ENCODE data around the gene ABAT. TPM values are rescaled to one million over a fixed set of nuclear protein-coding genes. Genes with fewer than 3 reads are reported as not detected.

ABAT gene
- total RNA-seq, 1 experiment from 2014 or later, result 4.7 TPM

GRCh38 chr16:8768283-8768682 is 93.9 kb downstream of the ABAT start:
- RAD21 ChIA-PET (ENCODE audit: low non-redundant PET in 1 of 2, low total read pairs in 2 of 2, uncharacterized antibody in 2 of 2, unreplicated experiment in 2 of 2), result no interaction called here
- BruUV-seq (replicated peaks), result no TSS peak

More at GRCh38 chr16:8768283-8768682, 93.9 kb downstream of the ABAT start:
- H3K4me3 ChIP-seq (replicated peaks in 1 of 2; ENCODE audit: low read depth in 1 of 2, low read length in 2 of 2), result no peak overlapping the region
- no peaks in the 10 kb centered on the region for H3K4me1 ChIP-seq (ENCODE audit: control insufficient read depth in 1 of 2, insufficient read depth in 2 of 2, low read length in 2 of 2)
- TF ChIP-seq TCF7L2 (IDR thresholded peaks at IDR 0.05; ENCODE audit: borderline replicate concordance, extremely low read depth, insufficient read depth, insufficient read length) (no peak), REST (IDR thresholded peaks at IDR 0.05; ENCODE audit: low read depth) (no peak), JUND (IDR thresholded peaks at IDR 0.05) (no peak), MAX (IDR thresholded peaks at IDR 0.05) (no peak), EZH2 (IDR thresholded peaks at IDR 0.05) (no peak), ELF1 (IDR thresholded peaks at IDR 0.05; ENCODE audit: borderline replicate concordance, low read depth) (no peak), SP1 (IDR thresholded peaks at IDR 0.05; ENCODE audit: low read depth) (no peak), EGR1 (IDR thresholded peaks at IDR 0.05; ENCODE audit: low read depth) (no peak), CTCF (IDR thresholded peaks at IDR 0.05 in 2 of 3, conservative IDR thresholded peaks at IDR 0.05 in 1 of 3; ENCODE audit: borderline replicate concordance in 1 of 3, insufficient read depth in 1 of 3, low read depth in 2 of 3, low read length in 2 of 3) (no peak), CBX3 (IDR thresholded peaks at IDR 0.05; ENCODE audit: low read depth) (no peak), EZH2phosphoT487 (IDR thresholded peaks at IDR 0.05; ENCODE audit: borderline replicate concordance) (no peak), SIN3A (IDR thresholded peaks at IDR 0.05; ENCODE audit: low read depth) (no peak), POLR2A (IDR thresholded peaks at IDR 0.05; ENCODE audit: borderline replicate concordance, extremely low read depth, insufficient read depth, insufficient read length) (no peak), ZBTB33 (IDR thresholded peaks at IDR 0.05; ENCODE audit: extremely low read depth, insufficient replicate concordance, low read length) (no peak), POLR2AphosphoS5 (IDR thresholded peaks at IDR 0.05; ENCODE audit: low read depth, low read length) (no peak), YY1 (IDR thresholded peaks at IDR 0.05; ENCODE audit: extremely low read depth, insufficient replicate concordance, low read depth, low read length) (no peak), RAD21 (IDR thresholded peaks at IDR 0.05; ENCODE audit: low read depth) (no peak), FOSL1 (IDR thresholded peaks at IDR 0.05; ENCODE audit: low read depth) (no peak)
- no peaks in the 10 kb centered on the region for H3K9me3 ChIP-seq (ENCODE audit: control insufficient read depth in 1 of 2, insufficient read depth in 1 of 2, low read depth in 1 of 2, low read length in 2 of 2)
- intact Hi-C loops (cut with micrococcal nuclease), result no loop called here
- no peaks in the 10 kb centered on the region for H3K79me2 ChIP-seq (ENCODE audit: insufficient read depth, low read length)
- ChIA-PET POLR2A (no interaction called here), CTCF (no interaction called here)
- no peak overlapping the region for H3K4me2 ChIP-seq (ENCODE audit: low read length)
- no peak overlapping the region for H3K27ac ChIP-seq (ENCODE audit: low read depth, low read length)
- no peak overlapping the region for H2AFZ ChIP-seq (ENCODE audit: low read depth, low read length, poor library complexity, severe bottlenecking)
- H3K36me3 ChIP-seq (ENCODE audit: control insufficient read depth in 1 of 2, insufficient read depth in 2 of 2, low read length in 2 of 2), result no peaks in the 10 kb centered on the region
- ATAC-seq (no peak), DNase-seq (ENCODE audit: low read depth, low spot score) (no peak)
- no peaks in the 10 kb centered on the region for H4K20me1 ChIP-seq (ENCODE audit: insufficient read depth)
- no peaks in the 10 kb centered on the region for H3K27me3 ChIP-seq (ENCODE audit: insufficient read depth, low read length)
- H3K9ac ChIP-seq (ENCODE audit: low read length), result no peak overlapping the region
- H3K9me2 ChIP-seq (ENCODE audit: insufficient read depth), result no peaks in the 10 kb centered on the region
